ENCODE data around the gene MRPS23.

The MRPS23 gene

GRCh38 chr17:57801044-57801711, 48.7 kb downstream of the MRPS23 start:
- no peak for DNase-seq (ENCODE audit: low read depth in 2 of 2)
- H3K4me3 ChIP-seq (replicated peaks in 1 of 2; ENCODE audit: low read depth in 2 of 2, low read length in 2 of 2), result no peak overlapping the region
- TF ChIP-seq, protein P1, sequence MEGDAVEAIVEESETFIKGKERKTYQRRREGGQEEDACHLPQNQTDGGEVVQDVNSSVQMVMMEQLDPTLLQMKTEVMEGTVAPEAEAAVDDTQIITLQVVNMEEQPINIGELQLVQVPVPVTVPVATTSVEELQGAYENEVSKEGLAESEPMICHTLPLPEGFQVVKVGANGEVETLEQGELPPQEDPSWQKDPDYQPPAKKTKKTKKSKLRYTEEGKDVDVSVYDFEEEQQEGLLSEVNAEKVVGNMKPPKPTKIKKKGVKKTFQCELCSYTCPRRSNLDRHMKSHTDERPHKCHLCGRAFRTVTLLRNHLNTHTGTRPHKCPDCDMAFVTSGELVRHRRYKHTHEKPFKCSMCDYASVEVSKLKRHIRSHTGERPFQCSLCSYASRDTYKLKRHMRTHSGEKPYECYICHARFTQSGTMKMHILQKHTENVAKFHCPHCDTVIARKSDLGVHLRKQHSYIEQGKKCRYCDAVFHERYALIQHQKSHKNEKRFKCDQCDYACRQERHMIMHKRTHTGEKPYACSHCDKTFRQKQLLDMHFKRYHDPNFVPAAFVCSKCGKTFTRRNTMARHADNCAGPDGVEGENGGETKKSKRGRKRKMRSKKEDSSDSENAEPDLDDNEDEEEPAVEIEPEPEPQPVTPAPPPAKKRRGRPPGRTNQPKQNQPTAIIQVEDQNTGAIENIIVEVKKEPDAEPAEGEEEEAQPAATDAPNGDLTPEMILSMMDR (IDR thresholded peaks at IDR 0.05; ENCODE audit: low read depth, low read length), result no peak

DNA sequence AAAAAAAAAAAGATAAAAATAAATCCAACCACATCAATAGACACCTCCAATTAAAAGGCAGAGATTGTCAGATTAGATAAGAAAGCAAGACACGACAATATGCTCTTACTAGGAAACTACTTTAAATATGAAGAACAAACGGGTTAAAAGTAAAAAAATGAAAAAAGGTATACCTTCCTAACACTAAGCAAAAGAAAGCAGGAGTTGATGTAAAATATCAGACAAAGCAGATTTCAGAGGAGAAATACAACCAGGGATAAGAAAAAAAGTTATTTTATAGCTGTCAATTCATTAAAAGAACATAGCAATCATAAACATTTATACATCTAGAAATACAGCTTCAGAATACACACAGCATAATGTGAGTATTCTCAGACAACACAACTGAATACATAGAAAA, 55.0 kb downstream of the MRPS23 start:
- DNase-seq (ENCODE audit: low read depth in 2 of 2), result no peak
- TF ChIP-seq, protein P1 (IDR thresholded peaks at IDR 0.05; ENCODE audit: low read depth, low read length), result no peak
- H3K4me3 ChIP-seq (replicated peaks in 1 of 2; ENCODE audit: low read depth in 2 of 2, low read length in 2 of 2), result no peak overlapping the region

DNA sequence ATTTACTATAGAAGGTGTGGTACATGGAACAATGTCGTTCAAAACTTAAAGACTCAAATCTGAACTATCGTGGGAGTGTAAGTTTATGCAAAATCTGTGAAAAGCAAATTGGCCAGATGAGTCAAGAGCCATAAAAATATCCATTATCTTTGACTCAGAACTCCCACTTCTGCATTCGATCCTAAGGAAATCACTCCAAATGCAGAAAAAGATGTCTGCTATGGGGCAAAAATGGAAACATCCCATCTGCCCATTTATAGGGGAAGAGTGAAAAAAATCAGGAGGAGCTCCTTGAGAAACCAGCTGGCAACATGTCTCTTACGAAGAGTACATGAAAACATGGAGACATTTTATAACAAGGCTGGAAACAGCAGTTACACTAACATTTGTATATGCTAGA, 61.1 kb downstream of the MRPS23 start:
- no peak overlapping the region for H3K4me3 ChIP-seq (replicated peaks in 1 of 2; ENCODE audit: low read depth in 2 of 2, low read length in 2 of 2)
- no peak for DNase-seq (ENCODE audit: low read depth in 2 of 2)
- TF ChIP-seq, protein P1 (IDR thresholded peaks at IDR 0.05; ENCODE audit: low read depth, low read length), result no peak

DNA sequence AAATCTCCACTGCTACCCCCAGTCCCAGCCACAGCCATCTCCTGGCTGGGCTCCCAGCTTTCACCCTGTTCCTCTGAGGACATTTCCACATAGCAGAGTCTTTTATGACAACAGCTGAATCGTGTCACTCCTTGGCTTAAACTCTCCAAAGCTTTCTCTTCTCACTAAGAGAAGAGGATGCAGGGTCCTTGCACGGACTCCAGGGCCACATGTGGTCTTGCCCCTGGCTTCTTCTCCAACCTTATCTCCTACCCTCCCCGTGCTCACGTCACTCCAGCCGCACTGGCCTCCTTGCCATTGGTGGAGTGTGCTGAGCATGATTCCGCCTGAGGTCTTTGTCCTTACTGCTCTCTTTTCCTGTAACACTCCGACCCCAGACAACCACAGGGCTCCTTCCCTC, 64.8 kb downstream of the MRPS23 start:
- DNase-seq (ENCODE audit: low read depth in 2 of 2), result peak in 1 of 2 donors; percentile 45
- TF ChIP-seq, protein P1 (IDR thresholded peaks at IDR 0.05; ENCODE audit: low read depth, low read length), result no peak
- H3K4me3 ChIP-seq (replicated peaks in 1 of 2; ENCODE audit: low read depth in 2 of 2, low read length in 2 of 2), result no peak overlapping the region
